NCI-H1436 treated with DMSO at 0.1 percent for 48 hours (cell line): ENCODE results near the gene COPS2.
"Not testable (repeated sequence)": the region's sequence is repeated elsewhere in the genome, so short reads cannot be mapped to it uniquely, and the experiment has no call there.

Source experiments
- DNase-seq: peaks from one replicate; lab custom pipeline; 2025; lab: John Stamatoyannopoulos, UW

Gene COPS2

DNA sequence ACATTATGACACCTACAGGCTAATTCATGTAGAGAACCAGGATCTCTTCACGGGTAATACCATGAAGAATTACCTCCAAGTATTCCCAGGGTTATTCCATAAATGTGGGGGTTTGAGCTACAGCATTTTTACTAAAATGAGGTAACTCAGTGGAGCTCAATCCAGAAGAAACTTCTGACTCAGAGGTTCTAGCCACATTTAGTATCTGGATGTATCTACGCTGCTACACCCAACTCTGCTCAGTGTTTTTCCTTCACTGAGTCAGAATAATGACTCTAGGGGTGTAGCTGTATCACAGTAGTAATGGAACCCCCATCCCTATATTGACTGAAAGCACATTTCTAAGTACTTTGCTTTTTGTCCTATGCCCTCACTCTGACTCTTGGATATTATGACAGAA, 52.4 kb downstream of the COPS2 start:
- DNase-seq = no peak

DNA sequence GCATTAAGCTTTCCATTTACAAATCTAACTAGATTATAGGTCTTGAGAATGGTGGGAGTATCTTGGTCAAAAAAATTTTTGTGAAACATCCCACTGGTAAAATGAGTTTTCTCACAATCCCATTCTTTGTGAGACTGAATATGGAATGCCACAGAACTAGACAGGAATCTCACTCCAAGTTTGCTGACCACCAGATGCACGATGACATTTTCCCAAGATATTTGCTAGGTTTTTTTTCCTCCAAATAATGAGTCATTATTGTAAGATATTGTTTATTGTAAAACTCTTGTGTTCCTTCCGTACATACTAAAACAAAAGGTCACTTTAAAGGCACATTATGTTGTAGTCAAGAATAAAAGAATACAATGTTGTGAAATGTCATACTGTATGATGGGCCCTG, 53.9 kb downstream of the COPS2 start:
- DNase-seq = no peak

- no peak for DNase-seq
Measured at GRCh38 chr15:49096090-49096750, 59.2 kb downstream of the COPS2 start.

GRCh38 chr15:49094923-49095322, 60.5 kb downstream of the COPS2 start:
- DNase-seq = no peak

DNA sequence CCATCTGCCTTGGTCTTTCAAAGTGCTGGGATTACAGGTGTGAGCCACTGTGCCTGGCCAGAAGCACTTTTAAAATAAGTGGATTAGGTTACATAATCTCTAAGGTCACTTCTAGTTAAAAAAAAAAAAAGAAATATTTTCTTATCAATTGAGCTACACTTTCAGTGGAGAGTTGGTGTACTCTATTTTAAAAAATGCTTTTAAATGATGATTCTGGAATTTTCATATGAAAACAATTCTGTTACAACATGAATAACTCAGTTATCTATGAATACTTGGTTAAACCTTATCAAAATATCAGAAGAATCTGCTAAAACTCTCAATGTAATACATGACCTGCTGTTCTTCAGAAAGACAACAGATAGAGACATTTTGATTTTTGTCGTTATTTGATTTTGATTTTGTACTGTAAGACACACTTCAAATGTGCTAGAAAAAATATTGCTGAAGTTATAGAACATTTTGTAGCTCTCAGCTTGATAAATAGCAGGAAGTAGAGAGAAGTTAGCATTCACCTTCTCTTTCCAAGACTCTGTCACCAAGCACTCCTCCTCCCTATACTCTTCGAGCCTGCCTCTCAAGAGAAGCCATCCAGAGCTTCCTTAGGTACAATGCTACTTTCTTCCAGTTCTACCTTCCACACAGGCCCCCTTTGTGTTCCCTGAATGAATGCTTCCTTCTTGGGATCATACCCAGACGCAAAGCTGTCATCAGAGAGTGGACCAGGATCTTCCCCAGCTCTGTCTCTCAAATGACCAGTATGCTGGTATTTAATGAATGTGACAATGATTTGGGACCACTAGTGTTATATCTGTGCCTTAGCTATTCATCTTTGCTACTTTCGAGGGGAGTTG, 61.9 kb downstream of the COPS2 start:
- DNase-seq = no peak

GRCh38 chr15:49088996-49089395, 66.4 kb downstream of the COPS2 start:
- no peak for DNase-seq

- DNase-seq = no peak
Measured at GRCh38 chr15:49085696-49086459, 69.5 kb downstream of the COPS2 start.

DNA sequence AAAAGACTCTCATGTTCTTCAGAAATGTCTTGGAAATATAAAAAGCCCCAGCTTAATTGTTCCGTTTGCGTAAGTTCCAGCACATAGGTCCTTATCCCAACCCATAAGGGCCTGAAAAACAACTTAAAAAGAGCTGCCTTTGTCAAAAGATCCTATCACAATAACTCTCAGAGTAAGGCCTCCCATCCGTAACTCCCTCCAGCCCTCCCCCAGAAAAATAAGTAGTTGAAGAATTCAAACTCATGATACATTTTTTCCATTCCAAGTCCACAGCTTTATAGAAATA, 71.2 kb downstream of the COPS2 start:
- DNase-seq = no peak

- no peak for DNase-seq
Measured at GRCh38 chr15:49083401-49084284, 71.8 kb downstream of the COPS2 start.

- no peak for DNase-seq
Measured at GRCh38 chr15:49082960-49083359, 72.4 kb downstream of the COPS2 start.

GRCh38 chr15:49079340-49080039, 75.9 kb downstream of the COPS2 start:
- no peak for DNase-seq

GRCh38 chr15:49075881-49076280, 79.5 kb downstream of the COPS2 start:
- DNase-seq = no peak

GRCh38 chr15:49074589-49075287, 80.7 kb downstream of the COPS2 start:
- not testable (repeated sequence) for DNase-seq
